Measurements from ENCODE around the gene ADGRL3.

ADGRL3 gene

GRCh38 chr4:61220556-61220955 is 20.4 kb downstream of the ADGRL3 start:
- no peak overlapping the region for H3K4me3 ChIP-seq (ENCODE audit: insufficient read depth, low read length, poor library complexity, severe bottlenecking)
- H3K9ac ChIP-seq (ENCODE audit: low read length), result no peak overlapping the region
- no peak overlapping the region for H3K4me2 ChIP-seq (ENCODE audit: low read depth, low read length, poor library complexity, severe bottlenecking)
- no peaks in the 10 kb centered on the region for H4K20me1 ChIP-seq (ENCODE audit: low read depth, low read length)
- H3K27me3 ChIP-seq (ENCODE audit: low read length), result no peaks in the 10 kb centered on the region
- H3K27ac ChIP-seq (ENCODE audit: low read depth, low read length), result no peak overlapping the region
- TF ChIP-seq, protein P1, sequence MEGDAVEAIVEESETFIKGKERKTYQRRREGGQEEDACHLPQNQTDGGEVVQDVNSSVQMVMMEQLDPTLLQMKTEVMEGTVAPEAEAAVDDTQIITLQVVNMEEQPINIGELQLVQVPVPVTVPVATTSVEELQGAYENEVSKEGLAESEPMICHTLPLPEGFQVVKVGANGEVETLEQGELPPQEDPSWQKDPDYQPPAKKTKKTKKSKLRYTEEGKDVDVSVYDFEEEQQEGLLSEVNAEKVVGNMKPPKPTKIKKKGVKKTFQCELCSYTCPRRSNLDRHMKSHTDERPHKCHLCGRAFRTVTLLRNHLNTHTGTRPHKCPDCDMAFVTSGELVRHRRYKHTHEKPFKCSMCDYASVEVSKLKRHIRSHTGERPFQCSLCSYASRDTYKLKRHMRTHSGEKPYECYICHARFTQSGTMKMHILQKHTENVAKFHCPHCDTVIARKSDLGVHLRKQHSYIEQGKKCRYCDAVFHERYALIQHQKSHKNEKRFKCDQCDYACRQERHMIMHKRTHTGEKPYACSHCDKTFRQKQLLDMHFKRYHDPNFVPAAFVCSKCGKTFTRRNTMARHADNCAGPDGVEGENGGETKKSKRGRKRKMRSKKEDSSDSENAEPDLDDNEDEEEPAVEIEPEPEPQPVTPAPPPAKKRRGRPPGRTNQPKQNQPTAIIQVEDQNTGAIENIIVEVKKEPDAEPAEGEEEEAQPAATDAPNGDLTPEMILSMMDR (IDR thresholded peaks at IDR 0.05; ENCODE audit: insufficient read depth, low read length, poor library complexity, severe bottlenecking), result no peak
- TF ChIP-seq EZH2phosphoT487 (conservative IDR thresholded peaks at IDR 0.05; ENCODE audit: low read length), result no peak
- H3K36me3 ChIP-seq (ENCODE audit: low read length), result no peaks in the 10 kb centered on the region
- no peaks in the 10 kb centered on the region for H3K9me2 ChIP-seq (replicated peaks; ENCODE audit: insufficient read depth, low read length)
- no peaks in the 10 kb centered on the region for H3K79me2 ChIP-seq (ENCODE audit: insufficient read depth, low read length)
- H2AFZ ChIP-seq (ENCODE audit: low read depth, low read length, severe bottlenecking), result no peak overlapping the region
- H3K9me3 ChIP-seq (ENCODE audit: insufficient read depth, low read length), result no peaks in the 10 kb centered on the region
- no peaks in the 10 kb centered on the region for H3F3A ChIP-seq (ENCODE audit: insufficient read depth)

- H3K79me2 ChIP-seq (ENCODE audit: insufficient read depth, low read length), result no peaks in the 10 kb centered on the region
- no peaks in the 10 kb centered on the region for H3K27me3 ChIP-seq (ENCODE audit: low read length)
- H4K20me1 ChIP-seq (ENCODE audit: low read depth, low read length), result no peaks in the 10 kb centered on the region
- H3K36me3 ChIP-seq (ENCODE audit: low read length), result no peaks in the 10 kb centered on the region
- no peak overlapping the region for H3K4me2 ChIP-seq (ENCODE audit: low read depth, low read length, poor library complexity, severe bottlenecking)
- no peaks in the 10 kb centered on the region for H3K9me3 ChIP-seq (ENCODE audit: insufficient read depth, low read length)
- H3K4me3 ChIP-seq (ENCODE audit: insufficient read depth, low read length, poor library complexity, severe bottlenecking), result no peak overlapping the region
- H3K9me2 ChIP-seq (replicated peaks; ENCODE audit: insufficient read depth, low read length), result no peaks in the 10 kb centered on the region
- no peak overlapping the region for H2AFZ ChIP-seq (ENCODE audit: low read depth, low read length, severe bottlenecking)
- TF ChIP-seq EZH2phosphoT487 (conservative IDR thresholded peaks at IDR 0.05; ENCODE audit: low read length), result no peak
- TF ChIP-seq, protein P1 (IDR thresholded peaks at IDR 0.05; ENCODE audit: insufficient read depth, low read length, poor library complexity, severe bottlenecking), result no peak
- no peaks in the 10 kb centered on the region for H3F3A ChIP-seq (ENCODE audit: insufficient read depth)
- no peak overlapping the region for H3K27ac ChIP-seq (ENCODE audit: low read depth, low read length)
- no peak overlapping the region for H3K9ac ChIP-seq (ENCODE audit: low read length)
These were observed 23.3 kb downstream of the ADGRL3 start for GRCh38 chr4:61223385-61223784.

- TF ChIP-seq EZH2phosphoT487 (conservative IDR thresholded peaks at IDR 0.05; ENCODE audit: low read length), result no peak
- TF ChIP-seq, protein P1 (IDR thresholded peaks at IDR 0.05; ENCODE audit: insufficient read depth, low read length, poor library complexity, severe bottlenecking), result no peak
- no peak overlapping the region for H3K27ac ChIP-seq (ENCODE audit: low read depth, low read length)
- no peak overlapping the region for H3K4me2 ChIP-seq (ENCODE audit: low read depth, low read length, poor library complexity, severe bottlenecking)
- H3K9me3 ChIP-seq (ENCODE audit: insufficient read depth, low read length), result no peaks in the 10 kb centered on the region
- no peaks in the 10 kb centered on the region for H3K27me3 ChIP-seq (ENCODE audit: low read length)
- no peak overlapping the region for H3K4me3 ChIP-seq (ENCODE audit: insufficient read depth, low read length, poor library complexity, severe bottlenecking)
- no peaks in the 10 kb centered on the region for H3K36me3 ChIP-seq (ENCODE audit: low read length)
- no peaks in the 10 kb centered on the region for H3K79me2 ChIP-seq (ENCODE audit: insufficient read depth, low read length)
- H4K20me1 ChIP-seq (ENCODE audit: low read depth, low read length), result no peaks in the 10 kb centered on the region
- peak overlapping the region; percentile 48 for H2AFZ ChIP-seq (ENCODE audit: low read depth, low read length, severe bottlenecking)
- H3K9ac ChIP-seq (ENCODE audit: low read length), result no peak overlapping the region
- H3F3A ChIP-seq (ENCODE audit: insufficient read depth), result no peaks in the 10 kb centered on the region
- no peaks in the 10 kb centered on the region for H3K9me2 ChIP-seq (replicated peaks; ENCODE audit: insufficient read depth, low read length)
These were observed 24.4 kb downstream of the ADGRL3 start for GRCh38 chr4:61224573-61224972.
